GM23248 (cell line): ENCODE measurements around the gene KRT14. TPM values are rescaled to one million over a fixed set of nuclear protein-coding genes. Genes with fewer than 3 reads are reported as not detected.

Experiments
- DNase-seq: peaks from one replicate; pipeline ENCODE4 v3.0.0-alpha.2; 2015
- H2AFZ ChIP-seq: fragments of 200-600 bp; sonication (generic); 2 replicates; pipeline ENCODE4 v1.6.1; 2016; ENCODE audit warnings: antibody characterized with exemption
- H3F3A ChIP-seq: fragments of 200-600 bp; sonication (generic); 2 replicates; pipeline ENCODE4 v1.6.1; 2016; ENCODE audit warnings: mild to moderate bottlenecking, antibody characterized with exemption, mixed run types; ENCODE audit not compliant: insufficient read depth
- H3K27ac ChIP-seq: fragments of 200-600 bp; sonication (generic); 2 replicates; pipeline ENCODE4 v1.5.1; 2016; ENCODE audit warnings: mild to moderate bottlenecking
- H3K27me3 ChIP-seq: fragments of 200-600 bp; sonication (generic); replicated peaks from 2 replicates; pipeline ENCODE4 v1.6.1; 2016; ENCODE audit warnings: mild to moderate bottlenecking; ENCODE audit not compliant: insufficient read depth
- H3K36me3 ChIP-seq: fragments of 200-600 bp; sonication (generic); 2 replicates; pipeline ENCODE4 v1.6.1; 2016; ENCODE audit warnings: low read depth, mild to moderate bottlenecking
- H3K4me1 ChIP-seq: fragments of 200-600 bp; sonication (generic); 2 replicates; pipeline ENCODE4 v1.6.1; 2016; ENCODE audit warnings: mild to moderate bottlenecking; ENCODE audit not compliant: insufficient read depth
- H3K4me2 ChIP-seq: fragments of 200-600 bp; sonication (generic); one replicate; pipeline ENCODE4 v1.6.1; 2016; ENCODE audit warnings: mild to moderate bottlenecking; ENCODE audit not compliant: unreplicated experiment
- H3K4me3 ChIP-seq: fragments of 200-600 bp; sonication (generic); 2 replicates; pipeline ENCODE4 v1.5.1; 2016; ENCODE audit warnings: mild to moderate bottlenecking
- H3K79me2 ChIP-seq: fragments of 200-600 bp; sonication (generic); 2 replicates; pipeline ENCODE4 v1.6.1; 2016; ENCODE audit warnings: mild to moderate bottlenecking; ENCODE audit not compliant: insufficient read depth
- H3K9ac ChIP-seq: fragments of 200-600 bp; sonication (generic); 2 replicates; pipeline ENCODE4 v1.6.1; 2016; ENCODE audit warnings: mild to moderate bottlenecking
- H3K9me2 ChIP-seq: fragments of 200-600 bp; sonication (generic); 2 replicates; pipeline ENCODE4 v1.6.1; 2016; ENCODE audit warnings: mixed run types, mild to moderate bottlenecking, moderate library complexity; ENCODE audit not compliant: insufficient read depth
- H3K9me3 ChIP-seq: fragments of 200-600 bp; sonication (generic); one replicate; pipeline ENCODE4 v1.6.1; 2017; ENCODE audit warnings: low read depth
- H4K20me1 ChIP-seq: fragments of 200-600 bp; sonication (generic); 2 replicates; pipeline ENCODE4 v1.6.0; 2016; ENCODE audit not compliant: insufficient read depth
- EZH2 ChIP-seq: fragments of 200-600 bp; sonication (generic); IDR thresholded peaks from 2 replicates; pipeline ENCODE4 v1.6.1; 2018; ENCODE audit warnings: antibody characterized with exemption, mild to moderate bottlenecking; ENCODE audit not compliant: insufficient read depth, poor library complexity, severe bottlenecking
- EZH2phosphoT487 ChIP-seq: fragments of 200-600 bp; sonication (generic); IDR thresholded peaks from 2 replicates; pipeline ENCODE4 v1.6.1; 2018; ENCODE audit warnings: antibody characterized with exemption, moderate library complexity, mild to moderate bottlenecking, low read depth; ENCODE audit not compliant: insufficient read depth
- WGBS, 2 experiments: methylation state at CpG; one replicate each; pipeline ENCODE4 v1.1.6; 2015 to 2017; ENCODE audit warnings: low lambda C conversion rate in 2 of 2, low coverage in 1 of 2; ENCODE audit errors: missing lambda C conversion rate in 2 of 2; 5-methylcytosine and 5-hydroxymethylcytosine counted together
- in situ Hi-C: fragments of 300-500 bp; cut with MboI; formaldehyde crosslinking; loops from 2 replicates; pipeline ENCODE4 v1.15.0; 2020
- polyA plus RNA-seq: library from polyadenylated mRNA; unstranded; fragments of >200 nt; fragmentation: Nextera tagmentation; extraction: Ambion mirVana; gene quantifications from 2 replicates; pipeline ENCODE4 v1.2.1, GENCODE V29; 2016
- total RNA-seq: library from RNA; depleted of rRNA; stranded (reverse); fragments of >200 nt; shearing (Covaris generic); gene quantifications from 2 replicates; pipeline ENCODE4 v1.2.3, GENCODE V29; 2014

The KRT14 gene
- total and polyA plus RNA-seq, 2 experiments from 2014 or later, result 0.93 TPM; not detected in 1

- Histone ChIP-seq H3K9me2 (no peaks in the 10 kb centered on the region), H2AFZ (no peak overlapping the region), H3K9me3 (no peaks in the 10 kb centered on the region), H3K27ac (no peak overlapping the region), H3K4me2 (no peak overlapping the region), H3F3A (no peaks in the 10 kb centered on the region), H3K79me2 (no peaks in the 10 kb centered on the region), H3K27me3 (no peaks in the 10 kb centered on the region; the same call in 1 of the 2 replicates), H3K4me3 (no peak overlapping the region), H4K20me1 (no peaks in the 10 kb centered on the region), H3K36me3 (no peaks in the 10 kb centered on the region), H3K4me1 (no peaks in the 10 kb centered on the region), H3K9ac (no peak overlapping the region)
- DNase-seq, result no peak
- in situ Hi-C loops, result no loop called here
- 59 to 71% methylated on average over 5 of the region's 5 CpGs for WGBS, 2 experiments
- TF ChIP-seq EZH2phosphoT487 (no peak), EZH2 (no peak)
Measured at GRCh38 chr17:41632482-41633105, 45.9 kb upstream of the KRT14 start.

- H3K9me2 ChIP-seq, result no peaks in the 10 kb centered on the region
- in situ Hi-C loops, result no loop called here
- no peak overlapping the region for H3K4me3 ChIP-seq
- no peaks in the 10 kb centered on the region for H3F3A ChIP-seq
- 87 to 88% methylated on average over 15 of the region's 15 CpGs for WGBS, 2 experiments
- no peaks in the 10 kb centered on the region for H3K9me3 ChIP-seq
- H3K9ac ChIP-seq, result no peak overlapping the region
- no peak overlapping the region for H3K4me2 ChIP-seq
- H3K36me3 ChIP-seq, result no peaks in the 10 kb centered on the region
- H2AFZ ChIP-seq, result no peak overlapping the region
- H4K20me1 ChIP-seq, result no peaks in the 10 kb centered on the region
- no peak overlapping the region for H3K27ac ChIP-seq
- TF ChIP-seq EZH2phosphoT487 (no peak), EZH2 (no peak)
- H3K79me2 ChIP-seq, result no peaks in the 10 kb centered on the region
- no peaks in the 10 kb centered on the region; the same call in 1 of the 2 replicates for H3K27me3 ChIP-seq
- no peak for DNase-seq
- no peaks in the 10 kb centered on the region for H3K4me1 ChIP-seq
Measured at GRCh38 chr17:41631898-41632285, 45.2 kb upstream of the KRT14 start.

GRCh38 chr17:41631025-41631897 lies 44.6 kb upstream of the KRT14 start:
- no peaks in the 10 kb centered on the region for H3K9me2 ChIP-seq
- in situ Hi-C loops, result no loop called here
- no peaks in the 10 kb centered on the region for H3K79me2 ChIP-seq
- H3K4me3 ChIP-seq, result no peak overlapping the region
- H2AFZ ChIP-seq, result no peak overlapping the region
- H3K9me3 ChIP-seq, result no peaks in the 10 kb centered on the region
- H4K20me1 ChIP-seq, result no peaks in the 10 kb centered on the region
- no peaks in the 10 kb centered on the region; the same call in 1 of the 2 replicates for H3K27me3 ChIP-seq
- no peak for DNase-seq
- no peak for TF ChIP-seq EZH2
- no peak for TF ChIP-seq EZH2phosphoT487
- H3K4me2 ChIP-seq, result no peak overlapping the region
- WGBS, 2 experiments, result 74 to 76% methylated on average over 8 of the region's 8 CpGs
- H3K9ac ChIP-seq, result no peak overlapping the region
- H3K27ac ChIP-seq, result no peak overlapping the region
- H3F3A ChIP-seq, result no peaks in the 10 kb centered on the region
- H3K36me3 ChIP-seq, result no peaks in the 10 kb centered on the region
- no peaks in the 10 kb centered on the region for H3K4me1 ChIP-seq

GRCh38 chr17:41629826-41630670 lies 43.4 kb upstream of the KRT14 start:
- no peak overlapping the region for H3K9ac ChIP-seq
- no peaks in the 10 kb centered on the region for H3K4me1 ChIP-seq
- in situ Hi-C loops, result no loop called here
- no peak overlapping the region for H3K27ac ChIP-seq
- no peak overlapping the region for H2AFZ ChIP-seq
- no peak overlapping the region for H3K4me2 ChIP-seq
- H3K36me3 ChIP-seq, result no peaks in the 10 kb centered on the region
- H3K4me3 ChIP-seq, result no peak overlapping the region
- TF ChIP-seq EZH2phosphoT487, result no peak
- TF ChIP-seq EZH2, result no peak
- DNase-seq, result no peak
- no peaks in the 10 kb centered on the region for H3K9me2 ChIP-seq
- no peaks in the 10 kb centered on the region for H3K79me2 ChIP-seq
- no peaks in the 10 kb centered on the region for H3K9me3 ChIP-seq
- H3K27me3 ChIP-seq, result no peaks in the 10 kb centered on the region
- no peaks in the 10 kb centered on the region for H3F3A ChIP-seq
- H4K20me1 ChIP-seq, result no peaks in the 10 kb centered on the region
- WGBS, 2 experiments, result 76 to 77% methylated on average over 13 of the region's 13 CpGs
